ENCODE results near the gene ZDHHC6. TPM values are rescaled to one million over a fixed set of nuclear protein-coding genes. Genes with fewer than 3 reads are reported as not detected.

The ZDHHC6 gene
- total and polyA plus RNA-seq, 3 donors from 2014 or later: 26.3 to 29.1 (median 28.5) TPM

DNA sequence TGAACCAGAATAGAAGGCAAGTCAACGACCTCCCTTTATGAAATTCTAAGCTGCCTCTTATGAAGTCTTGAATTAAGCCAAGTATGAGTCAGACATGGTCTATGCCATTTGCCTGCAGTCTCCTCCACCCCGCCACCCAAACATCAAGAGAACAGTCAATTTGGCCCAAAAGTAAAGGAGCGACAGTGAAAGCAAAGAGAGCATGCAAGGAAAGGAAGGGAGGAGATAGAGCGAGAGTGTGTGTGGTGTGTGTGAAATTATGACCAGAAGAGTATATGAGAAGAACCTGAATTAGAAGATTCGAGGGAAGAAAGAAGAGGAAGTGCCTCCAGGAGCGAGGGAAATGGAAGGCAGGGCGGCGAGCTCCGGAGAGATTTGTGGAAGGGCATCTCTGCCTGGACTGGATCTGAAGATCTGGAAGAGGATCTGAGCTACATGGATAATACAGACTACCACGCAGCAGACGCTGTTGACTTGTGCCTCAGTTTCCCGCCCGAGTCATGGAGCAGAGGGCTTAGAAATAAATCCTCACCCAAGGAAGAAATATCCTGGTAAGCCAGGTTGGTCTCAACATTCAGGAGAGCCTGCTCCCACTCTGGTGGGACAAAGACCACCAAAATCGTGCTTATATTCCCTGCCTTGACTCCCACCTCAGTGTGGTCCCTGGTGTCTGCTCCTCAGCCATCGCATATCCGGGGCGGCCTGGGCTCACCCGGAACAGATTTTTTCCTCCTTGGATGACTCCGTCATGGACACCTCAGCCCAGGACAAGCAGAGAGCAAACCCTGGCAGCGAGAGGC lies 459 bp downstream of the ZDHHC6 start:
- Histone ChIP-seq H3K27me3 (no peaks in the 10 kb centered on the region), H3K4me3 (peak overlapping the region; percentile 91 to 93), H3K4me1 (peaks cover 14% of the 10 kb centered on the region), H3K36me3 (ENCODE audit: low read depth, missing control alignments) (no peaks in the 10 kb centered on the region), H3K27ac (peak overlapping the region; percentile 84 to 92), H3K9me3 (no peaks in the 10 kb centered on the region)
- intact Hi-C loops (cut with DNase I; ENCODE audit: low total_unique reads): no loop called here
- no peak for DNase-seq
- 4 to 5% methylated on average over 16 to 20 of the region's 20 CpGs for WGBS, 2 donors
- no peak for TF ChIP-seq POLR2A (IDR thresholded peaks at IDR 0.05)

DNA sequence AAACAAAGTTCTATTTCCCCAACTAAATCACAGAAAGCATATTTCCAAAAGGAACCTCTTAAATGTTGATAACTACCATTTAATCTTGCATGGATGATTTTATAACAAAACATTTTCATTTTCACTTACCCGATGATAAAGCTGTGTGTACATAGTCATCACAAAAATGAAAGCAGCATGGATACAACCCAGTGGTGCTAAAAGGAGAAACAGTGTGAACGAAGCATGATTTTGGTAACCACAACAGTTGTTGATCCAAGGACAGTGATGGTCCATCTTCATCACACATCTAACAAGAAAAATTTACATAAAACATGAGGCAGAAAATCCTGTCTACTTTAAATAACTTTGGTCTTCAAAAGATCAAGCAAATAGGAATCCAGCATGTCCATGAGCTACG lies 4.7 kb downstream of the ZDHHC6 start:
- intact Hi-C loops (cut with DNase I; ENCODE audit: low total_unique reads): no loop called here

DNA sequence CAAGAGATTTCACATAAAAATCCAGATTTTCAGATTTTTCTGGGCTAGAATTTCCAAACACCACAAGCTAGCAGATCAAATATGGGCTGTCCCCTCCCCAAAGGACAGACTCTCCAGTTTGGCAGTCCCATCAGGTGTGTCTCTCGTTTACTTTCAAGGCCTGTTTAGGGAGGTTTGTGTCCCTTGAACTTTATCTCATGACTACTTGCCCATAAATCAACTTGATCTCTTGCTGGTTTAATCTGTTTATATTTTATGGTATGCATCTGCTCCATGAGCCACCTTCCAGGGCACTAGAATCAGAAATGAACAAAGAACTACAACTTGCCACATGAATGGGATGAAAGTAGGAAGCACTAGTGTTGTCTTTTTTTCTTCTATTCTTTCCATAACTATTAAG lies 5.2 kb downstream of the ZDHHC6 start:
- DNase-seq: no peak
- WGBS, 2 donors: 50 to 63% methylated on average over 1 of the region's 1 CpG
- Histone ChIP-seq H3K27me3 (no peaks in the 10 kb centered on the region), H3K36me3 (ENCODE audit: low read depth, missing control alignments) (no peaks in the 10 kb centered on the region), H3K4me3 (no peak overlapping the region), H3K27ac (no peak overlapping the region), H3K4me1 (peaks cover 9% of the 10 kb centered on the region), H3K9me3 (no peaks in the 10 kb centered on the region)
- TF ChIP-seq POLR2A (IDR thresholded peaks at IDR 0.05): no peak
- TF ChIP-seq, protein P1, sequence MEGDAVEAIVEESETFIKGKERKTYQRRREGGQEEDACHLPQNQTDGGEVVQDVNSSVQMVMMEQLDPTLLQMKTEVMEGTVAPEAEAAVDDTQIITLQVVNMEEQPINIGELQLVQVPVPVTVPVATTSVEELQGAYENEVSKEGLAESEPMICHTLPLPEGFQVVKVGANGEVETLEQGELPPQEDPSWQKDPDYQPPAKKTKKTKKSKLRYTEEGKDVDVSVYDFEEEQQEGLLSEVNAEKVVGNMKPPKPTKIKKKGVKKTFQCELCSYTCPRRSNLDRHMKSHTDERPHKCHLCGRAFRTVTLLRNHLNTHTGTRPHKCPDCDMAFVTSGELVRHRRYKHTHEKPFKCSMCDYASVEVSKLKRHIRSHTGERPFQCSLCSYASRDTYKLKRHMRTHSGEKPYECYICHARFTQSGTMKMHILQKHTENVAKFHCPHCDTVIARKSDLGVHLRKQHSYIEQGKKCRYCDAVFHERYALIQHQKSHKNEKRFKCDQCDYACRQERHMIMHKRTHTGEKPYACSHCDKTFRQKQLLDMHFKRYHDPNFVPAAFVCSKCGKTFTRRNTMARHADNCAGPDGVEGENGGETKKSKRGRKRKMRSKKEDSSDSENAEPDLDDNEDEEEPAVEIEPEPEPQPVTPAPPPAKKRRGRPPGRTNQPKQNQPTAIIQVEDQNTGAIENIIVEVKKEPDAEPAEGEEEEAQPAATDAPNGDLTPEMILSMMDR (IDR thresholded peaks at IDR 0.05): no peak
- intact Hi-C loops (cut with DNase I; ENCODE audit: low total_unique reads): no loop called here

More for the DNA sequence above, 4.7 kb downstream of the ZDHHC6 start:
- Histone ChIP-seq H3K4me3 (no peak overlapping the region), H3K4me1 (peaks cover 9% of the 10 kb centered on the region), H3K36me3 (ENCODE audit: low read depth, missing control alignments) (no peaks in the 10 kb centered on the region), H3K27me3 (no peaks in the 10 kb centered on the region), H3K27ac (no peak overlapping the region), H3K9me3 (no peaks in the 10 kb centered on the region)
- 52 to 59% methylated on average over 3 of the region's 3 CpGs for WGBS, 2 donors
- no peak for DNase-seq
- no peak for TF ChIP-seq POLR2A (IDR thresholded peaks at IDR 0.05)
- TF ChIP-seq, protein P1 (IDR thresholded peaks at IDR 0.05): no peak

DNA sequence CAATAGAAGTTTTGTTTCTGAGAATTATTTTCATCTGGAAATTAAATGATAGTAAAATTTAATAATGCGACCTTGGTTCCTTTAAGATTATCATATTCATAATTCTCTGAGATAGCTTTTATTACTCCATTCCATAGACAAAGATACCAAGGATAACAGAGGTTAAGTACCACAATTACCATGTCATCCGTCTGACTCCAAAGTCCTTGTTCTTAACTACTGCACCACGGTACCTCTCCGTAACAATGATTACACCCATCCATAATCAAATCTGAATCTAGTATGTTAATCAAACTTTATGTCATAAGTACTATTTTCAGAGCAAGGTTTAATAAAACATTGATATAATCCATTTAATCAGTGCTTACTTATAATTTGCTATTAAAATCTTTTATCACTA lies 8.4 kb downstream of the ZDHHC6 start:
- no peaks in the 10 kb centered on the region for H3K9me3 ChIP-seq
- H3K36me3 ChIP-seq (ENCODE audit: low read depth, missing control alignments): no peaks in the 10 kb centered on the region
- no peak overlapping the region for H3K27ac ChIP-seq
- H3K27me3 ChIP-seq: no peaks in the 10 kb centered on the region
- TF ChIP-seq, protein P1 (IDR thresholded peaks at IDR 0.05): no peak
- TF ChIP-seq POLR2A (IDR thresholded peaks at IDR 0.05): no peak
- H3K4me3 ChIP-seq: no peak overlapping the region
- 89 to 95% methylated on average over 4 of the region's 4 CpGs for WGBS, 2 donors
- no peaks in the 10 kb centered on the region for H3K4me1 ChIP-seq
- no peak for DNase-seq
- intact Hi-C loops (cut with DNase I; ENCODE audit: low total_unique reads): no loop called here

DNA sequence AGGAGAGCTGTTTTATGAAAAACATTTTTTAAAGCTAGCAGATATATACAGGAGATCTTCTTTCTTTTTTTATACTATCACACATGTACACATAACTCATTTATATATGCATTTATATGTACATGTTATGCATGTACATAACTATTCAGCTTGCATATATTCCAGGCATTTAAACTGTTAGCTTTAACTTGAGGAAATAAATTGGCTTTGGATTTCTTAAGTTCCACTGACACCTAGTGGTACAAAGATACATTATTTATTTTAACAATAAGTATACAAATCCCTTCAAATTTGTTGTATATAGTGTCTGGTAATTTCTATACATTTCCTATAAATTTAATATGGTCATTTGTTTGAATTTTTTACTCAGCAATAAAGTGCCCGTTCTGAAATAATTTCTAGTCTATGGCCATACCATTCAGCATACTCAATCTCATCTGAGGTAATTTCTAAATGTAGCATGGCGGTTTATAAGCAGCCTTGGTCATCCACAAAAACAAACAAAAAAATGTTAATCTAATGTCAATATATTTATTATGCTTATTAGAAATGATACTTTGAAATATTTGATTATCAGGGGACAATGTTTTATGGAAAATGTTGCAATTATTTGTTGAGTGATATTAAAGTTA lies 11.6 kb downstream of the ZDHHC6 start:
- H3K9me3 ChIP-seq: no peaks in the 10 kb centered on the region
- H3K27ac ChIP-seq: no peak overlapping the region
- no peak overlapping the region for H3K4me3 ChIP-seq
- H3K4me1 ChIP-seq: no peaks in the 10 kb centered on the region
- no peaks in the 10 kb centered on the region for H3K27me3 ChIP-seq
- TF ChIP-seq, protein P1 (IDR thresholded peaks at IDR 0.05): peak in 2 of 3 experiments; percentile 17 to 52
- no peak for TF ChIP-seq POLR2A (IDR thresholded peaks at IDR 0.05)
- DNase-seq: no peak
- WGBS, 2 donors: 92 to 94% methylated on average over 2 of the region's 2 CpGs
- intact Hi-C loops (cut with DNase I; ENCODE audit: low total_unique reads): no loop called here
- H3K36me3 ChIP-seq (ENCODE audit: low read depth, missing control alignments): no peaks in the 10 kb centered on the region

Measured in testis (tissue), 3 donors.